A673 (cell line): ENCODE results near the gene GALNT10.

Experiments
- EZH2 ChIP-seq: fragments of 200-600 bp; sonication (generic); IDR thresholded peaks from 2 replicates; pipeline ENCODE4 v1.6.1; 2017; ENCODE audit warnings: borderline replicate concordance, low read depth, mild to moderate bottlenecking, mixed read lengths, antibody characterized with exemption, low read length; ENCODE audit not compliant: poor library complexity, severe bottlenecking
- TF ChIP-seq, protein P1 (sequence below): fragments of 300-800, 200-600 bp; sonication (generic); conservative IDR thresholded peaks from 2 replicates; pipeline ENCODE4 v1.5.1; 2017; ENCODE audit warnings: low read depth, mild to moderate bottlenecking, antibody characterized with exemption, low read length, moderate library complexity, mixed read lengths

DNA sequence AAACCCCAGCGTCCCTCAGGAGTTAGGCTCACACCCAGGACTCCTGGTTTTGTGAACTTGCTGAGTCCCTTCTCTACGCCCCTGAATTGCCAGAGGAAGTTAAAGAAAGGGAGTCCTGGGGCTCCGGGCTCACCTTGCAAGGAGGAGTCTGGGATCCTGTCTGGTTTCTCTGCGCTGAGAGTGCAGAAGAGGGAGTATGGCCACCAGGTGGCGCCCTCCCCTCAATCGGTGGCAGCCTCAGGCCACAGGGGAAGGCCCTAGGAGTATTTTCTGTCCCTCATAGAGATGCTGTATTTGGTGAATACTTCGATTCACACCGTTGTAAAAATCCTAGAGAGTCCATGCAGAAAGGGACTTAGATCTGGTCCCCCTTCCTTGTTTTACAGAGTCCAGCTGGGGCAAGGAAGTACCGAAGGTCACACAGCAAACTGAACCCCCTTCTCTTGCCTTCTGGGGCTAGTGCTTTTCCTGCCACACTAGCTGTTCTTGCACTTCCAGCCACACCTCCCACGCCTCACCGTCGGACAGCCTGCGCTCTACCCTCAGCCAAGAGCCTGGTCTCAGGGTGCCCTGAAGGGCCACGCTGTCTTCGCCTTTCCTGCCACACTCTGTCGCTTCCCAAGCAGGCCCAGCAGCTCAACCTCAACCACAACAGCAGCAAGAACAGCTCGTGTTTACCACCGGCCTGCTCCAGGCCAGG is 277.3 kb downstream of the GALNT10 start:
- TF ChIP-seq, protein P1, sequence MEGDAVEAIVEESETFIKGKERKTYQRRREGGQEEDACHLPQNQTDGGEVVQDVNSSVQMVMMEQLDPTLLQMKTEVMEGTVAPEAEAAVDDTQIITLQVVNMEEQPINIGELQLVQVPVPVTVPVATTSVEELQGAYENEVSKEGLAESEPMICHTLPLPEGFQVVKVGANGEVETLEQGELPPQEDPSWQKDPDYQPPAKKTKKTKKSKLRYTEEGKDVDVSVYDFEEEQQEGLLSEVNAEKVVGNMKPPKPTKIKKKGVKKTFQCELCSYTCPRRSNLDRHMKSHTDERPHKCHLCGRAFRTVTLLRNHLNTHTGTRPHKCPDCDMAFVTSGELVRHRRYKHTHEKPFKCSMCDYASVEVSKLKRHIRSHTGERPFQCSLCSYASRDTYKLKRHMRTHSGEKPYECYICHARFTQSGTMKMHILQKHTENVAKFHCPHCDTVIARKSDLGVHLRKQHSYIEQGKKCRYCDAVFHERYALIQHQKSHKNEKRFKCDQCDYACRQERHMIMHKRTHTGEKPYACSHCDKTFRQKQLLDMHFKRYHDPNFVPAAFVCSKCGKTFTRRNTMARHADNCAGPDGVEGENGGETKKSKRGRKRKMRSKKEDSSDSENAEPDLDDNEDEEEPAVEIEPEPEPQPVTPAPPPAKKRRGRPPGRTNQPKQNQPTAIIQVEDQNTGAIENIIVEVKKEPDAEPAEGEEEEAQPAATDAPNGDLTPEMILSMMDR, result peak; percentile 87
- TF ChIP-seq EZH2, result no peak
